Transverse colon (tissue), 3 donors: ENCODE results near the gene PBX2.

Experiments used
- CTCF ChIP-seq, 5 experiments: fragments of 200-600 bp in 3 of 5; fragments of 450-650 bp in 2 of 5; sonication (generic) in 3 of 5; IDR thresholded peaks; 1 replicate in 2 of 5; 2 replicates in 3 of 5; pipeline ENCODE4 v1.5.1; 2016 to 2017; ENCODE audit warnings: antibody characterized with exemption in 5 of 5, inconsistent platforms in 3 of 5, mild to moderate bottlenecking in 2 of 5, moderate library complexity in 1 of 5
- EP300 ChIP-seq: sonication (generic); formaldehyde crosslinking; IDR thresholded peaks from one replicate; pipeline ENCODE4 v1.6.1; 2017; ENCODE audit warnings: antibody characterized with exemption, low read depth

- TF ChIP-seq EP300 (no peak), CTCF (IDR thresholded peaks at IDR 0.05) (no peak)
Measured at GRCh38 chr6:32140420-32141046, 49.5 kb downstream of the PBX2 start.
